Lower lobe of right lung (tissue), 2 donors: ENCODE results near the gene CDC42BPB. TPM values are rescaled to one million over a fixed set of nuclear protein-coding genes. Genes with fewer than 3 reads are reported as not detected.

Experiments
- ATAC-seq, 2 donors: fragments of 200-7000 bp; cut with Tn5 transposase; one replicate each; pipeline ENCODE4 v1.9.1; 2020 to 2022; ENCODE audit warnings: mild to moderate bottlenecking in 2 of 2, moderate library complexity in 2 of 2
- DNase-seq: peaks from one replicate; pipeline ENCODE4 v3.0.0-alpha.2; 2020
- H3K27ac ChIP-seq: fragments of 200-600 bp; one replicate; pipeline ENCODE4 v1.8.0; 2022
- H3K27me3 ChIP-seq: fragments of 200-600 bp; one replicate; pipeline ENCODE4 v1.8.0; 2022; ENCODE audit warnings: low read depth
- H3K36me3 ChIP-seq: fragments of 200-600 bp; one replicate; pipeline ENCODE4 v1.8.0; 2022; ENCODE audit warnings: mild to moderate bottlenecking
- H3K4me1 ChIP-seq: fragments of 200-600 bp; one replicate; pipeline ENCODE4 v1.8.0; 2022
- H3K4me3 ChIP-seq: fragments of 200-600 bp; one replicate; pipeline ENCODE4 v1.8.0; 2022; ENCODE audit warnings: mild to moderate bottlenecking
- H3K9me3 ChIP-seq: fragments of 200-600 bp; one replicate; pipeline ENCODE4 v1.8.0; 2022
- intact Hi-C: fragments of 100-400 bp; cut with DNase I; formaldehyde crosslinking; loops from one replicate; pipeline ENCODE4 v1.11.0; 2022
- long read RNA-seq: library from polyadenylated mRNA; unstranded; transcript quantifications from one replicate; pipeline ENCODE4 v2.0.0, GENCODE V29; 2021
- total RNA-seq: library from RNA; stranded (reverse); fragmentation: NEBNext Ultra II Directional; extraction: Animal tissue kit (Norgen Biotek cat#: 25700); gene quantifications from one replicate; pipeline ENCODE4 v1.2.1, GENCODE V29; 2021
- TF ChIP-seq, protein P1 (sequence below): fragments of 200-600 bp; IDR thresholded peaks from one replicate; pipeline ENCODE4 v1.8.0; 2022; ENCODE audit warnings: antibody characterized with exemption, mild to moderate bottlenecking
- donor health status: DM: no; HTN: yes; CAD: no; lungs with severe emphysema.

Gene CDC42BPB
- total RNA-seq: 114 TPM
- long read RNA-seq, partial matches to known transcripts: 38 of 53 reads
- long read RNA-seq, other reads (novel, unspliced or antisense): 15 of 53 reads

DNA sequence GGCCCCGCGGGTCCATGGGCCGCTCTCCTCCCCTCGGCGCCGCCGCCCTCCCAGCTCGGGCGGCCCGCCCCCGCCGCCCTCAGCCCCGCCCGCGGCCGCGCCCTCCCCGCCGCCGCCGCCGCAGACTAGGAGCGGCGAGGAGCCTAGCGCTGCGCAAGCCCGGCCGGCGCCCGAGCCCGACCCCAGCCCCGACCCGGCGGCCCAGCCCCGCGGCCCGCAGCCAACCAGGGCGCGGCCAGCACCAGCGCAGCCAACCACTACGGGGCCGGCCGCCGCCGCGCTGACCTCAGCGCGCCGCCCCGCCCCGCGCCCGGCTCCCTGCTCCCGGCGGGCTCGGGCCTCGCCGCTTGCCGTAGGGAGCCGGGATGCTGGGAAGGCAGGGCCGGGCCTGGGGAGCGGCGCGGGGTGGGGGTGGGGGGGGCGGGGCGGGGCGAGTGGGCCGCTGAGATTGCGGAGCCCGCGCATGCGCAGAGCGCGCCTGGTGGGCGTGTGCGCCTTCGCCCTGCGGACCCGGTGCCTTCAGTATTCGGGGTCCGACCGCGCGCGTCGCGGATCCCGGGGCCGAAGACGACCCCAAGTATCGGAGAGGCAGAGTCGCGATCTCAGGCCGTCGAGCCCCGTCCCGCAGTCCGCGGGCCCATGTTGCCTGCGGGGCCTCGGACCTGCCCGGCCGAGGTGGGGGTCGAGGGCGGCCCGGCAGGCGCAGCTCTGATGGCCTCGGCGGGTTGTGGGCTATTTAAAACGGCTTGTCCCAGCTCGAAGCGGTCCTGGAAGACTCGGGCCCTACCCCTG lies at the start of gene CDC42BPB:
Gene CDC42BPB (minus strand): TSS at position 178 of the 792 bp plus-strand sequence. CDS start 376 bp downstream, outside the sequence.
- no peaks in the 10 kb centered on the region for H3K27me3 ChIP-seq
- H3K9me3 ChIP-seq: no peaks in the 10 kb centered on the region
- DNase-seq (peak; percentile 92), ATAC-seq (peak; percentile 97)
- peak within 1 kb of the TSS; percentile 99 for H3K4me3 ChIP-seq
- H3K4me1 ChIP-seq: peaks cover 40% of the 10 kb centered on the region
- peaks cover 5% of the 10 kb centered on the region for H3K36me3 ChIP-seq
- intact Hi-C loops: no loop called here
- peak within 1 kb of the TSS; percentile 97 for H3K27ac ChIP-seq
- TF ChIP-seq, protein P1, sequence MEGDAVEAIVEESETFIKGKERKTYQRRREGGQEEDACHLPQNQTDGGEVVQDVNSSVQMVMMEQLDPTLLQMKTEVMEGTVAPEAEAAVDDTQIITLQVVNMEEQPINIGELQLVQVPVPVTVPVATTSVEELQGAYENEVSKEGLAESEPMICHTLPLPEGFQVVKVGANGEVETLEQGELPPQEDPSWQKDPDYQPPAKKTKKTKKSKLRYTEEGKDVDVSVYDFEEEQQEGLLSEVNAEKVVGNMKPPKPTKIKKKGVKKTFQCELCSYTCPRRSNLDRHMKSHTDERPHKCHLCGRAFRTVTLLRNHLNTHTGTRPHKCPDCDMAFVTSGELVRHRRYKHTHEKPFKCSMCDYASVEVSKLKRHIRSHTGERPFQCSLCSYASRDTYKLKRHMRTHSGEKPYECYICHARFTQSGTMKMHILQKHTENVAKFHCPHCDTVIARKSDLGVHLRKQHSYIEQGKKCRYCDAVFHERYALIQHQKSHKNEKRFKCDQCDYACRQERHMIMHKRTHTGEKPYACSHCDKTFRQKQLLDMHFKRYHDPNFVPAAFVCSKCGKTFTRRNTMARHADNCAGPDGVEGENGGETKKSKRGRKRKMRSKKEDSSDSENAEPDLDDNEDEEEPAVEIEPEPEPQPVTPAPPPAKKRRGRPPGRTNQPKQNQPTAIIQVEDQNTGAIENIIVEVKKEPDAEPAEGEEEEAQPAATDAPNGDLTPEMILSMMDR: no peak

- Histone ChIP-seq H3K4me1 (peaks cover 39% of the 10 kb centered on the region), H3K9me3 (no peaks in the 10 kb centered on the region), H3K36me3 (no peaks in the 10 kb centered on the region), H3K4me3 (no peak overlapping the region), H3K27me3 (peaks cover 41% of the 10 kb centered on the region), H3K27ac (no peak overlapping the region)
- intact Hi-C loops: loop anchor here (10.0 kb wide), 1 partner anchor 189 kb away; no protein-coding TSS in a partner anchor
- ATAC-seq: no peak
- TF ChIP-seq, protein P1: no peak
- no peak for DNase-seq
These were observed 48.3 kb upstream of the CDC42BPB start for GRCh38 chr14:103105580-103106150.

DNA sequence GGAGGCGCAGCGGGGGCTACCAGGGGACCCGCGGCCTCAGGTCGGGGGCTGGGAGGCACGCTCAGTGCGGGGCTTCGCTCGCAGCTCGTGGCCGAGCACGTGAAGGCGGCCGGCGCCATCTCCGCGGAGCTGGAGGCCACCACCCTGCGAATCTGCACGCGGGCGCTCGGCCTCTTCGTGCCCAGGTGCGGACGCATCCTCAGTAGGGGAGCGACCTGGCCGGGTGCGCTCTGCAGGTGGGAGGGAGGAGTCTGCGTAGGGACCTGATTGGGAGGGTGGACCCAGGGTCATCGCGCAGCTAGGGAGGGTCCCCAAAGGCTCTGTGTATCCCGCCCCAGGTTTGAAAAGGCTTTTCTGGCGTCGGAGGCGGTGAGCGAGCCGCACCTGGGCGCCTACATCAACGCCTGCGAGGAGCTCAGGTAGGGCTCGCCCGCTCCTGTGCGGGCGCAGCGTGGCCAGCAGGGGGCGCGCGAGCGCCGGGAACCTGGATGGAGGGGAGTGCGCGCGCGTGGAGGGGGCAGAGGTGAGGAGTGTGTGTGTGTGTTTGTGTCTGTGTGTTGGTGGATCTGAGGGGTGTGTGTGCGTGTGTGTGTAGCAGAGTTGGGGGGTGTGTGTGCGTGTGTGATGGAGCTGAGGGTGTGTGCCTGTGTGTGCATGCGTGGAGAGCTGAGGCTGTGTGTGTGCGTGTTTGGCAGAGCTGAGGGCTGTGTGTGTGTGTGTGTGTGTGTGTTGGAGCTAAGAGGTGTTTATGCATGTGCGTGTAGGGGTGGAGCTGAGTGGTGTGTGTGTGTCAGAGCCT lies 47.5 kb upstream of the CDC42BPB start:
- DNase-seq (peak; percentile 80), ATAC-seq (peak; percentile 89)
- intact Hi-C loops: loop anchor here (10.0 kb wide), 1 partner anchor 190 kb away; no protein-coding TSS in a partner anchor
- H3K4me1 ChIP-seq: peaks cover 31% of the 10 kb centered on the region
- H3K27me3 ChIP-seq: peaks cover 48% of the 10 kb centered on the region
- peak overlapping the region; percentile 16 for H3K4me3 ChIP-seq
- no peaks in the 10 kb centered on the region for H3K36me3 ChIP-seq
- TF ChIP-seq, protein P1: peak; percentile 87
- H3K9me3 ChIP-seq: no peaks in the 10 kb centered on the region
- H3K27ac ChIP-seq: no peak overlapping the region

GRCh38 chr14:103104389-103104653 lies 47.0 kb upstream of the CDC42BPB start:
- H3K9me3 ChIP-seq: no peaks in the 10 kb centered on the region
- ATAC-seq: no peak
- H3K27ac ChIP-seq: no peak overlapping the region
- peak overlapping the region; percentile 37 for H3K4me3 ChIP-seq
- H3K4me1 ChIP-seq: peaks cover 30% of the 10 kb centered on the region
- H3K36me3 ChIP-seq: no peaks in the 10 kb centered on the region
- TF ChIP-seq, protein P1: no peak
- no peak for DNase-seq
- intact Hi-C loops: loop anchor here (10.0 kb wide), 1 partner anchor 190 kb away; no protein-coding TSS in a partner anchor
- H3K27me3 ChIP-seq: peaks cover 53% of the 10 kb centered on the region
